Measurements from ENCODE around the gene PKP2. TPM values are rescaled to one million over a fixed set of nuclear protein-coding genes. Genes with fewer than 3 reads are reported as not detected.

PKP2 gene
- total and polyA plus RNA-seq, 2 donors (not counting 3 experiments of a cell fraction or from before 2014, with no cell fraction given) = 1.4 to 6.5 TPM

GRCh38 chr12:32903318-32903717, 6.7 kb upstream of the PKP2 start:
- BruUV-seq (replicated peaks) = no TSS peak
- Histone ChIP-seq H3K4me1 (ENCODE audit: control insufficient read depth, extremely low read depth, insufficient read depth, low read length) (no peaks in the 10 kb centered on the region), H3K9me1 (replicated peaks; ENCODE audit: control insufficient read depth, extremely low read depth, insufficient read depth, low read length) (no peaks in the 10 kb centered on the region), H3K36me3 (ENCODE audit: control insufficient read depth in 2 of 2, extremely low read depth in 1 of 2, insufficient read depth in 2 of 2, low read length in 2 of 2) (no peaks in the 10 kb centered on the region), H3K27me3 (ENCODE audit: control insufficient read depth in 2 of 2, insufficient read depth in 2 of 2, low read length in 2 of 2) (no peaks in the 10 kb centered on the region), H3K4me2 (ENCODE audit: insufficient read depth, low read length) (no peak overlapping the region), H3K27ac (ENCODE audit: insufficient read depth, low read depth, low read length) (no peak overlapping the region), H2AFZ (ENCODE audit: low read depth, low read length) (no peak overlapping the region), H3K9ac (replicated peaks; ENCODE audit: extremely low read depth, insufficient read depth, low read length) (no peak overlapping the region), H4K20me1 (replicated peaks; ENCODE audit: control insufficient read depth, extremely low read depth, insufficient read depth, low read length) (no peaks in the 10 kb centered on the region), H3K4me3 (replicated peaks in 1 of 3; ENCODE audit: insufficient read depth in 1 of 3, low read depth in 1 of 3, low read length in 3 of 3) (no peak overlapping the region), H3K9me3 (replicated peaks; ENCODE audit: control insufficient read depth, insufficient read depth, low read length) (no peaks in the 10 kb centered on the region), H3K79me2 (ENCODE audit: control insufficient read depth, insufficient read depth, low read length) (no peaks in the 10 kb centered on the region)
- no peak for DNase-seq (ENCODE audit: low read depth, low spot score)
- no peak for FAIRE-seq
- POLR2A ChIA-PET = no interaction called here
- dilution Hi-C loops (cut with MboI; ENCODE audit: extremely low pct_ligation_motif_present, low sequenced_read_pairs) = no loop called here
- no peak for TF ChIP-seq CTCF (IDR thresholded peaks at IDR 0.05; ENCODE audit: extremely low read depth in 1 of 2, insufficient read depth in 1 of 2, low read depth in 1 of 2, low read length in 2 of 2)
- TF ChIP-seq EZH2 (IDR thresholded peaks at IDR 0.05; ENCODE audit: borderline replicate concordance, low read depth, low read length, severe bottlenecking) = no peak
- intact Hi-C loops (cut with micrococcal nuclease) = no loop called here
- CTCF ChIA-PET = interaction anchor here (0.6 kb wide), 1 partner anchor 10 kb away, joined by 3 read pairs; no protein-coding TSS in a partner anchor

GRCh38 chr12:32902287-32902997, 5.9 kb upstream of the PKP2 start:
- intact Hi-C loops (cut with micrococcal nuclease) = no loop called here
- no peaks in the 10 kb centered on the region for H4K20me1 ChIP-seq (replicated peaks; ENCODE audit: control insufficient read depth, extremely low read depth, insufficient read depth, low read length)
- H3K4me2 ChIP-seq (ENCODE audit: insufficient read depth, low read length) = no peak overlapping the region
- no peak for TF ChIP-seq EZH2 (IDR thresholded peaks at IDR 0.05; ENCODE audit: borderline replicate concordance, low read depth, low read length, severe bottlenecking)
- TF ChIP-seq CTCF (IDR thresholded peaks at IDR 0.05; ENCODE audit: extremely low read depth in 1 of 2, insufficient read depth in 1 of 2, low read depth in 1 of 2, low read length in 2 of 2) = no peak
- ChIA-PET POLR2A (no interaction called here), CTCF (no interaction called here)
- H3K9me3 ChIP-seq (replicated peaks; ENCODE audit: control insufficient read depth, insufficient read depth, low read length) = no peaks in the 10 kb centered on the region
- dilution Hi-C loops (cut with MboI; ENCODE audit: extremely low pct_ligation_motif_present, low sequenced_read_pairs) = no loop called here
- H3K4me3 ChIP-seq (replicated peaks in 1 of 3; ENCODE audit: insufficient read depth in 1 of 3, low read depth in 1 of 3, low read length in 3 of 3) = no peak overlapping the region
- no peak overlapping the region for H3K27ac ChIP-seq (ENCODE audit: insufficient read depth, low read depth, low read length)
- no peak overlapping the region for H2AFZ ChIP-seq (ENCODE audit: low read depth, low read length)
- no peaks in the 10 kb centered on the region for H3K79me2 ChIP-seq (ENCODE audit: control insufficient read depth, insufficient read depth, low read length)
- FAIRE-seq = no peak
- H3K4me1 ChIP-seq (ENCODE audit: control insufficient read depth, extremely low read depth, insufficient read depth, low read length) = no peaks in the 10 kb centered on the region
- no peaks in the 10 kb centered on the region for H3K36me3 ChIP-seq (ENCODE audit: control insufficient read depth in 2 of 2, extremely low read depth in 1 of 2, insufficient read depth in 2 of 2, low read length in 2 of 2)
- no peak overlapping the region for H3K9ac ChIP-seq (replicated peaks; ENCODE audit: extremely low read depth, insufficient read depth, low read length)
- no peaks in the 10 kb centered on the region for H3K27me3 ChIP-seq (ENCODE audit: control insufficient read depth in 2 of 2, insufficient read depth in 2 of 2, low read length in 2 of 2)
- no peak for DNase-seq (ENCODE audit: low read depth, low spot score)
- no TSS peak for BruUV-seq (replicated peaks)
- no peaks in the 10 kb centered on the region for H3K9me1 ChIP-seq (replicated peaks; ENCODE audit: control insufficient read depth, extremely low read depth, insufficient read depth, low read length)
